GM12801 (cell line): ENCODE data around the gene SYTL1.

Source experiments
- TF ChIP-seq, protein P1 (sequence below): IDR thresholded peaks from one replicate; pipeline ENCODE4 v1.5.1; 2011; ENCODE audit warnings: control low read depth; ENCODE audit not compliant: insufficient read length; ENCODE audit errors: extremely low read depth

SYTL1 gene

DNA sequence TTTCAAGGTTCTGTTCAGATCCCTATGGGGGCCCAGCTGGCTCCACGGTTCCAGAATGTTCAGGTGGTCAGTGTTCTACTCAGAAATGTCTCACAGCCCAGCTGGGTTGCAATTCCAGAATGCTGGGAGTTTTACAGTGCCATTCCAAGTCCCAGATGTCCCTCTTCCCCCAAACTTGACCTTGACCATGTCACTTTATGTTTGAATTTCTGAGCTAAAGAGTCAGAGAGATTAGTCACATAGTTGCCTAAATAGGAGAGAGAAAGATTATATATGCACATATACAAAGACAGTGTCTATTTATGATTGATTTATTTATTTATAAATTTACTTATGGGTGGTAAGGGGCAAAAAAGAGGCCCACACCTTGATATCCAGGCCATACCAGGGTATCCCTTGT is 53.1 kb downstream of the SYTL1 start:
- TF ChIP-seq, protein P1, sequence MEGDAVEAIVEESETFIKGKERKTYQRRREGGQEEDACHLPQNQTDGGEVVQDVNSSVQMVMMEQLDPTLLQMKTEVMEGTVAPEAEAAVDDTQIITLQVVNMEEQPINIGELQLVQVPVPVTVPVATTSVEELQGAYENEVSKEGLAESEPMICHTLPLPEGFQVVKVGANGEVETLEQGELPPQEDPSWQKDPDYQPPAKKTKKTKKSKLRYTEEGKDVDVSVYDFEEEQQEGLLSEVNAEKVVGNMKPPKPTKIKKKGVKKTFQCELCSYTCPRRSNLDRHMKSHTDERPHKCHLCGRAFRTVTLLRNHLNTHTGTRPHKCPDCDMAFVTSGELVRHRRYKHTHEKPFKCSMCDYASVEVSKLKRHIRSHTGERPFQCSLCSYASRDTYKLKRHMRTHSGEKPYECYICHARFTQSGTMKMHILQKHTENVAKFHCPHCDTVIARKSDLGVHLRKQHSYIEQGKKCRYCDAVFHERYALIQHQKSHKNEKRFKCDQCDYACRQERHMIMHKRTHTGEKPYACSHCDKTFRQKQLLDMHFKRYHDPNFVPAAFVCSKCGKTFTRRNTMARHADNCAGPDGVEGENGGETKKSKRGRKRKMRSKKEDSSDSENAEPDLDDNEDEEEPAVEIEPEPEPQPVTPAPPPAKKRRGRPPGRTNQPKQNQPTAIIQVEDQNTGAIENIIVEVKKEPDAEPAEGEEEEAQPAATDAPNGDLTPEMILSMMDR: no peak

DNA sequence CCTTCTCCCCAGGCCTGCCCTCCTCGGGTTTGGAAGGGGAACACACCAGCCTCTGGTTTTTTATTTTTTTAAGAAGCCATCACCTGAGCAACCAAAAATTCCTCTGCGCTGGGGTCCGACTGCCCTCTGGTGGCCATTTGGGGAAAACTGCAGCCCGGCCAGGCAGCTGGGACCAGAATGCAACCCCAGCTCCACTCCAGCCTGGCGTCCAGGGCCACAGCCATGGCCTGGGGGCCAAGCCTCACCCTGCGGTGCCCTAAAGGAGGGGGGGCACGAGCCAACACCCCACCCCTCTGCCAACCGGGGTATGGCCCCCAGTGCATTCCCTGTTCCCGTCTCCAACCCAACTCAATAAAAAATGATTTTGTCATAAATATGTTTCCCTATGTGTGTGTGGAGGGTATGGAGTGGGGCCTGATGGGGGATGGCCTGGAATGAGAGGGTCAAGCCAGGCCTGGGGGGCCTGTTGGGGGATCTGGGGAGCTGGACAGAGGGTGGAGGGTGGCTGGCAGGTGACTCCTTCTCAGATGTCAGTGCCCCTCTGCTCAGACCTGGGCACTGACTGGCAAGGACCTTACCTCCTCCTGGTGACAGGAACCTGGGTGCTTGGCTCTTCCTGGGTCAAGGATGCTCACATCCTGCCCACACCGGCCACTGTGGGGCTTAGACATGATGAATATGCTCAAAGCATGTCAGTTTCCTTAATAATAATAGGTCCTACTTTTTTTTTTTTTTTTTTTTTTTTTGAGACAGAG is 53.8 kb downstream of the SYTL1 start:
- TF ChIP-seq, protein P1: no peak

DNA sequence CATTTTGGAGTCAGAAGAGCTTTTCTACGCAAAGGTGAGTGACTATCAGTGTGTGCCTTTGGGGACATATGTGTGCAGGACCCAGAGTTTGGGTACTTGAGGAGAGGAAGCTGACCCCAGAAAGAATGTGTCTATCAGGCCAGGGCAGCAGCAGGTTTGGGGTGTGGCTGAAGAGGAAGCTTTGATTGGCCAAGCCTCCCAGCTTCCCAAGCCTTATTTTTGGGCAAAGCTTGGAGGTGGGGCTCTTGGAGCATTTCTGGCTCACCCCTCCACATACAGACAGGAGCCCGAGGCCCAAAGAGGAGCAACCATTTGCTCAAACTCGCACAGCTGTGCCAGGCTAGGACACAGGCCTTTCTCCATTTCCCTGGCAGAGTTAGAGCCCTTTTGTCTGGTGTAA is 55.3 kb downstream of the SYTL1 start:
- TF ChIP-seq, protein P1: no peak

DNA sequence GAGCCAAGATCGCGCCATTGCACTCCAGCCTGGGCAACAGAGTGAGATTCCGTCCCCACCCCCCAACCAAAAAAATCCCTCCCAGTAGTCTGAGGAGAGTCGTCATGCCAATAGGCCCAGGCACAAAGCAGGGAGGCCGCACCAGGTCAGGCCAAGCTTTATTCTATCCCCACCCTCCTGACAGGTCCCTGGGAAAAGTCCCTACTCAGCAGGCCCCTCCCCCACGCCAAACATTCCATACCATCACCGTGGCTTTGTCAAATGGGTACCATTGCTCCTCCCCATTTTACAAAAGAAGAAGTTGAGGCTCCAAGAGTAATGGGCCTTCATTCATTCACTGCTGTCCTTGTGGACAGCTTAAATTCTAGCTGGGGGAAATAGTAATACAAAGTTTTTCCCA is 55.9 kb downstream of the SYTL1 start:
- TF ChIP-seq, protein P1: no peak

DNA sequence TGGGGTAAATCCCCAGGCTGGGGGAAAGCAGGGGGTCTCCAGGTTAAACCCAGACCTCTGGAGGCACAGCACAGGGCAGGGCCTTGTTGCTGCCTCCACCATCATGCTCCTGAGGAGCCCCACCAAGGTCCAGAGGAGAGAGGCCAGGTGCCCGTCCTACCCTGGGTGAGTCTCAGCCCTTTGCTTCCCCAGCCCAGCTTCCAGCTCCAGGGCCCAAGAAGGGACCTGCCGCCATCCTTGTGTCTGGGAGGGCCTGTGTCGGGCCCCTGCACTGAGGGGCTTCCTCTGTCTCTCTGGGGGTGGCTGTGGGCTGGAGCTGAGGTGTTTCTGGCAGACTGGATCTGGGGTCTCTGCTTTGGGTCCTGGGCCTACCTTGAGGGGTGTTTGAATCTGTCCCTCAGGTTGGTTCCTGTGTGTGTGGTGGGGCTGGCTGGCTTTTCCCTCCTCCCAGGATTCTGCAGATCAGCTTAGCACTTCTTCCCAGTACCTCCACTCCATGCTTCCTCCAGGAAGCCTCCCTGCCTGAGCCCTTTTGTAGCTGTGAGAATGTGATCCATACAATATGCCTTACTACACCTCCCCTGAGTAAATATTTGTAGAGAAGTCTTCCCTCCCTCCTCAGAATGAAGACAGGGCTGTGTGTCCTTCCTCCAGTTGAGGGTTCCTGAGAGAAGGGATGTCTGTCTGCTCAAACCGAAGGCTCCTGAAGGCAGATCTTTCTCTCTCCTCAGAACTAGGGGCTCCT is 56.8 kb downstream of the SYTL1 start:
- TF ChIP-seq, protein P1: no peak

DNA sequence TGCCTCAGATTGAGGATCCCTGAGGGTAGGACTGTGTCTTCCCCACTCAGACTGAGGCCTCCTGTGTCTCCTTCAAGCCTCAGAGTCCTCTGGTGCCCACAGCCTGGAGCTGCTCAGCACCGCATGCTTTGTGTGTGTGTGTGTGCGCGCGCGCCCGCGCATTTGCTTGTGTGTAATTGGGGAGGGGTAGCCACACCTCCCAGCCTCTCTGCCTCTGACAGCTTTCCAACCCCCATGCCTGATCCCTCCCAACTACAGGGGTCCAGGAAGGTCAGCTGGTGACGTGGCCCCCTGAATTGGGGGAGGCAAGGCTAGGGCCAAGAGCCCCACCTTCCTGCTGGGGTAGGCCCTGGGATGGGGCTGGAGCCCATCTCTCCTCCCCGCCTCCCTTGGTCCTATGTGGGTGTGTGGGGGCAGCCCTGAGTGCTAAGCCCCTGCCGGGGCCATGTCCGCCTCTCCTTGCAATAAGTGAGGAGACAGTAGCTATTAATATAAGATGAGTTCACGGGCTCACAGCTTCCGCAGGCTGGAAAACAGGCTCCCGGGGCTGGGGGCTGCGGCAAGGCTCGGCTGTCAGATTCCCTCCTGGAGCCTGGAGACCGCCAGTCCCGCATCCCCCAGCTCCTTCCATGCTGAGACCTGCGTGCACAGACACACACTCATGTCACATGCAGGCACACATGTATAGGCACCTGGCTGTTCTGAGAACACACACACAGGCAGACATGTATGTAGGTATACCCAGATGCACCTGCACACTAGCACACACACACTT is 57.6 kb downstream of the SYTL1 start:
- TF ChIP-seq, protein P1: no peak
